ENCODE measurements around the gene KIAA0513.

KIAA0513 gene

GRCh38 chr16:85123891-85124635, 96.5 kb downstream of the KIAA0513 start:
- H3K4me3 ChIP-seq (ENCODE audit: low read length), result no peak overlapping the region
- DNase-seq (ENCODE audit: low read depth, low spot score), result no peak

GRCh38 chr16:85124636-85125346, 97.2 kb downstream of the KIAA0513 start:
- H3K4me3 ChIP-seq (ENCODE audit: low read length), result no peak overlapping the region
- DNase-seq (ENCODE audit: low read depth, low spot score), result no peak

DNA sequence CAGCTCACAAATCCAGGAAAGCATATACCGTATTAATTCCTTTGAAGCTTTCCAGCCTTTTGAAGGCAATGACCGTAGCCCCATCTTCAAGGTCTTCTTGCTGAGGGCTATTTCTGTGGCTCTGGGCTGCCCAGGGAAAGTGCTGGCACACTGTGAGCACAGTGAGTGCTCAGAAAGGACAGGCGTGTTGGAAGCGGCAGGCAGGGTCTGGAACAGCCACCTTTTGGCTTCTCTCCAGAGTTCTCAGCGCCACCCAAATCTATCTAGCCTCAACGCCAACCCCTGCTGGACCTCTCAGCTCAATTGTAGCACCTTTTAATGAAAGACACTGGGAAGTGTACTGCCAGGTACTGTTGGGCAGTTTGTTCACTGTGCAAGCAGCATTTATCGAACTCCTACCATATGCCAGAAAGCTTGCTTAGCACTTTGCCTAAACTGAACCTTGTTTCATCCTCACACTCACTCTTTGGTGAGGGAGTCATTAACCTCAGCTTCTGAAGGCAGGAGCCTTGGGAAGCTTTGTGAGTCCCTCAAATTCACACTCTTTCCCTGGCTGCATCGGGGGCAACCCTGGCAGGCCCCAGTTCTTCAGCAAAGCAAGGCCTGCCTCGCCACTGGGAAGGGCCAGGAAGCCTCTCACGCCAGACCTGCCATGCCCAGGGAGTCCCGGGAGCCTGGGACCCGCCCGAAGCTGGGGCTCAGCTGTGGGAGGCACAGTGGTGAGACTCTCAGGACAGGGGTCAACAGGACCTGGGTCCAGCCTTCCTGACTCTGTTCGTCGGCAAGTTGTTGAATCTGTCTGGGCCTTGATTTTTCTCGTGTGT, 98.2 kb downstream of the KIAA0513 start:
- no peak for DNase-seq (ENCODE audit: low read depth, low spot score)
- H3K4me3 ChIP-seq (ENCODE audit: low read length), result no peak overlapping the region

DNA sequence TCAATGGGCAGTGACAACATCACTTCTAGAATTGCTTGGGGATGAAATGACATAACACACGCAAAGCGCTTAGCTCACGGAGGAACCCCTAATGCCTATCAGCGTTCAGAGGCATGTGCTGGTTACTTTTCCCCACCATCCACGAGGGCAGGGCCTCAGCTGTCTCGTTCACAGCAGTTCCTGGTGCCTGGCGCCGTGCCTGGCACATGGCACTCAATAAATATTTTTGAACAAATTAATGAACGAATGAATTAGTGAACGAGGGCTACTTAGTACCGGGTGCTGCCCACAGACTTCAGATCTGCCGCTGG, 98.8 kb downstream of the KIAA0513 start:
- H3K4me3 ChIP-seq (ENCODE audit: low read length), result no peak overlapping the region
- DNase-seq (ENCODE audit: low read depth, low spot score), result no peak

DNA sequence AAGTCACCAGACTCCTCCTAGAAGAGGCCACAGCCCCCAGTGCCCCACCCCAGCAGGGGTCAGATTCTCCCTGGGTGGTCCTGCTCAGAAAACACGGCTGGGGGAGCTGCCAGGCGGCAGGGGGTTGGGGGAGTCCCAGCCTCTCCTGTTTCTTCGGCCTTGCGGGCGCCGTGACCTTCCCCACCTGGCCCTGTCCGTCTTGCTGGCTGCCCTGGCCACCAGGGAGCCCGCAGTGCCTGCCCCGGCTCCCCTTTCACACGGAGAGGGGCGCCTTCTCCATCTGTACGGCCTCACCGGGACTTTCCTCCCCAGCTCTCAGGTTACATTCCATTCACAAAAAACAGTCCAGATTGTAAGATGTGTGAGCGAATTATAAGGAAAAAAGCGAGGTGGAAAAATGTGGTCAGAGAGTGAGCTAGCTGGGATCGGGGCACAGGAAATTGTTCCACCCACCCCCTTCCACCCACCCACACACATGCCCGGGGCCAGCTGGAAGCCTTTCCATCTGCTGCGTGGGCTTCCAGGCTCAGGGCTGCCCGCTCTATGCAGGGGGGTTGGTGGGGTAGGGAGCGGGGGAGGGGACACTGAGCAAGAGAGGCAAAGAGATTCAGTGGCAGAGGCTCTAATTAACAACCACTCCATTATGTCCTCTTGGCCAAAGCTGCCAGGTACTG, 99.2 kb downstream of the KIAA0513 start:
- H3K4me3 ChIP-seq (ENCODE audit: low read length), result no peak overlapping the region
- DNase-seq (ENCODE audit: low read depth, low spot score), result no peak

DNA sequence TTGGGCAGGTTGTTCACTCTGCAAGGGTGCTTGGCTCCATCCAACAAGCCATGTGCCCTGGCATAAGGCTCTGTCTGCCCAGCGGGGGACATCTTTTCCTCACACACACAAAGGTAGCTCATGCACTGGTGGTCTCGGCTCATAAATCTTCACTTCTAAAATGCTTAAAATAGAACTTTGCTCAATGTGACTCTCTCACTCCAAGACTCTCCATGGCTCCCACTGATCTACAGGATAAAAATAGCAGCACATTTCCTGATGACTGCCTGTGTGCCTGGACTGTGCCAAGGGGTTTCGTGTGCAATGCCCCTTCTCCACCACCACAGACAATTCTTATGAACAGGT, 99.8 kb downstream of the KIAA0513 start:
- DNase-seq (ENCODE audit: low read depth, low spot score), result no peak
- H3K4me3 ChIP-seq (ENCODE audit: low read length), result no peak overlapping the region

DNA sequence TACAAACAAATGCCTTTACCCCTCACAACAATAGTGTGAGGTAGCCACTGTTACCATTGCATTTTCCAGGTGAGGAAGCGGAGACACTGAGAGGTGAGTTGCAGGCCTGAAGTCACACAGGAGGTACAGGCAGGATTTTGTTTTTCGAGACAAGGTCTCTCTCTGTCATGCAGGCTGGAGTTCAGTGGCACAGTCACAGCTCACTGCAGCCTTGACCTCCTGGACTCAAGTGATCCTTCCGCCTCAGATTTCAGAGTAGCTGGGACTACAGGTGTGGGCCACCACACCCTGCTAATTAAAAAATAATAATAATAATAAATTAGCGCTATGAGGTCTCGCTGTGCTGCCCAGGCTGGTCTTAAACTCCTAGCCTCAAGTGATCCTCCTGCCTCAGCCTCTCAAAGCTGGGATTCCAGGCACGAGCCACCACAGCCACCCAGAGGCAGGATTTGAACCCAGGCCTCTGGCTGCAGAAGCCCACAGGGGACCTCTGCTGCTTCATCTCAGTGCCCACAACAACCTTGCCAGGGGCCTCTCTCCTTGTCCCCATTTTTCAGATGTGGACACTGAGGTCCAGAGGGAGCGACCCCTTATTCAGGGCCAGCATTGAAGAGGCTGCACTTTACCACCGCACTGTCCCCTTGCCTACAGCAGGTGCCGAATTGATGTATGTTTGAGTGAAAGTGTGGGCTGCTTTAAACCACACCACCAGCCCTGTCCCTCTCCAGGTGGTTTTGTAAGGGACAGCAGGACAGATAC, 100.7 kb downstream of the KIAA0513 start:
- no peak for DNase-seq (ENCODE audit: low read depth, low spot score)
- H3K4me3 ChIP-seq (ENCODE audit: low read length), result no peak overlapping the region

DNA sequence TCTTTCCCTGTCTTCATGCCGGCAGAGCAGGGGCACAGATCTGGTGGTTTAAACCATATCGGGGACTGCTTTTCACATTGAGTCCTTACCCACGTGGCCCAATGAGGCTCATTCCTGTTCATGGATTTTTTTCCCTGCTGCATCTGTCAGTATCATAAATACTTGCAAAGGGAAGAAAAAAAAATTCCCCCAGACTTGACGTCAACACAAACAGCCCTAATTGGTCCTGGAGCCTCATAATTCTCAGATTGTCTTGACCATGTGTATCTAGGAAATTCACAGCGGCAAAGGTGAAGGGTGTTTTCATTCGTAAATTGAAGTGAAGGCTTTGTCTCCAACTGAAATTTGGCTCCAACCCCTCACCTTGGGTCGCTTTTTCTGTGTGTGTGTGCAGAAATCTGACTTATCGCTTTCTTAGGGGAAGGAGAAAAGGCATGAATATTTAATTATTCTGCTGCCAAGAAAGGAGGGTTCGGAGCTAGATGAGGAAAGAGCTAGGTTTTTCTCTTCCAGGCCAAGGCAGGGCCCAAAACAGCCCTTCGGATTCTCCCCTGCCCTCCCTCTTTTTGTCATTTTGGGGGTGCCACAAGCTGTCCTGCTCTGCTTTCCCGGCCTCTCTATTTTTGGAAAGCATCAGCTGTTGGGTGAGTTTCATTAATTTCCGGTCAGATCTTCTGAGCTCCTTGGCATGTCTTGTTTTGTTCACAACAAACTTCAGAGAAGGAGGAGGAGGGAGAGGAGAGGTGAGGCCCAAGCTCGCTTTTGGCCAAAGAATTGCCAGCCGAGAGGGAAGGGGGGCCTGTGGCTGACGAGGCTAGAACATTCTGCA, 102.5 kb downstream of the KIAA0513 start:
- no peak for DNase-seq (ENCODE audit: low read depth, low spot score)
- no peak overlapping the region for H3K4me3 ChIP-seq (ENCODE audit: low read length)

DNA sequence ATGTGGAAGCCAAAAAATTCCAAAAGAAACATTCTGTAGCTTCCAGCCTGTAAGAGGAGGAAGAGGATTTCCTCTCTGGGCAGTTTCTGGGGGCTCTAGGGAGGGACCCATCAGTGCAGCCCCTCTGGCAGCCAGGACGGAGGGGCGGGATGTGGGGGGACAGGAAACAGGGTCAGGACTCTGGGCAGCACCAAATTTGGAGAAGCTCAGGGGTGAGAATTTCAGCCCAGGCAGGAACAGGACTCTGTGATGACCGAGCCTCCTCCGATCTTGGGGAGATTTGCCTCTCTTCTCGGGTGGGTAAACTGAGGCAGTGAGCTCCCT, 103.1 kb downstream of the KIAA0513 start:
- DNase-seq (ENCODE audit: low read depth, low spot score), result no peak
- no peak overlapping the region for H3K4me3 ChIP-seq (ENCODE audit: low read length)

DNA sequence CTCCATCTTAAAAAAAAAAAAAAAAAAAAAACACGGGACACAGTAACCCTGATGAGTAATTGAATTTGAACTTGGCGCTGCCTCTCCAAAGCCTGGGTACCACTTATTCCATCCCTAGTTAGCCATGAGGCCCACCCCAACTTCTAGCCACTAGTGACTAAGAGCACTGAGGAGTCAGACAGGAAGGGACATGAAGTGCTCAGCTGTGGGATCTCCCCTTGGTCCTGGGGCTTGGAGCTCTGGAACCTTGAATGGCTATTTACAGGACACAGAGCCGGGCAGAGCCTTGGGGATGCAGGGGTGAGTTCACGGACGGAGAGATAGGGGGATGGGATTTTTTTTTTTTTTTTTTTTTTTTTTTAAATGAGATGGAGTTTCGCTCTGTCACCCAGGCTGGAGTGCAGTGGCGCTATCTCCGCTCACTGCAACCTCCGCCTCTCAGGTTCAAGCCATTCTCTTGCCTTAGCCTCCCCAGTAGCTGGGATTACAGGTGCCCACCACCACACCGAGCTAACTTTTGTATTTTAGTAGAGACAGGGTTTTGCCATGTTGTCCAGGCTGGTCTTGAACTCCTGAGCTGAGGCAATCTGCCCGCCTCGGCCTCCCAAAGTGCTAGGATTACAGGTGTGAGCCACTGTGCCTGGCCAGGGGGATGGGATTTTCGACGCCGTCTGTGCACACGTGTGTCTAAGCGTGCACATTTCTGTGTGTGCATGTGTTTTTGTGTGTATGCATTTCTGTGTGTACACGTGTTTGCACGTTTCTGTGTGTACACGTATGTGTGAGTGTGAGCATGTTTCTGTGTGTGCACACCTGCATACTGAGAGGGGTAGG, 105.1 kb downstream of the KIAA0513 start:
- DNase-seq (ENCODE audit: low read depth, low spot score), result no peak
- H3K4me3 ChIP-seq (ENCODE audit: low read length), result no peak overlapping the region

GRCh38 chr16:85133290-85133599, 105.7 kb downstream of the KIAA0513 start:
- DNase-seq (ENCODE audit: low read depth, low spot score), result no peak

GRCh38 chr16:85134076-85134788, 106.6 kb downstream of the KIAA0513 start:
- no peak for DNase-seq (ENCODE audit: low read depth, low spot score)
- H3K4me3 ChIP-seq (ENCODE audit: low read length), result no peak overlapping the region

More at GRCh38 chr16:85133290-85133599, 105.7 kb downstream of the KIAA0513 start:
- no peak overlapping the region for H3K4me3 ChIP-seq (ENCODE audit: low read length)

GRCh38 chr16:85134789-85135142, 107.2 kb downstream of the KIAA0513 start:
- DNase-seq (ENCODE audit: low read depth, low spot score), result no peak
- no peak overlapping the region for H3K4me3 ChIP-seq (ENCODE audit: low read length)

DNA sequence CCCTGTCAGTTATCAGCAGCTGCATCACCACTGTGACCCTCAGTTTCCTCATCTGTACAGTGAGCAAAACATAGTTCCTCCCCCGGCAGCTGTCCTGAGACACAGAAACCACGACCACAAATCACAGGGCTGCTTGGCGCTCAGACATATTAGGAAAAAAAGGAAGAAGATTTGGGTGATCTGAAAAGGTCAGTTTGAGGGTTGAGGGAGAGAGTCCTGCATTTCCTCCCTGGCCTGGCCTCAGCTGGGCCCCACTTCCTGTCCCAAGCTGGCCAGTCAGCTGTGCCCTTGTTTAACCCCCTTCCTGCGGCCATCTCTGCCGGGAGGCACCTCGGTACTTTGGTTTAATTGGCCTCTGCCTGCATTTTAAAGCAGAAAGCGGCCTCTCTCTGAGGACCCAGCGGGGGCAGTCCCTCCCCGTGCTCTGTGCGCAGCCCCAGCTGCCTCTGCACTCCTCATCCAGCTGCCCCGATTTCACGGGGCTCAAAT, 108.7 kb downstream of the KIAA0513 start:
- no peak overlapping the region for H3K4me3 ChIP-seq (ENCODE audit: low read length)

GRCh38 chr16:85136702-85137322, 109.2 kb downstream of the KIAA0513 start:
- H3K4me3 ChIP-seq (ENCODE audit: low read length), result no peak overlapping the region

More for the DNA sequence above, 108.7 kb downstream of the KIAA0513 start:
- no peak for DNase-seq (ENCODE audit: low read depth, low spot score)

DNA sequence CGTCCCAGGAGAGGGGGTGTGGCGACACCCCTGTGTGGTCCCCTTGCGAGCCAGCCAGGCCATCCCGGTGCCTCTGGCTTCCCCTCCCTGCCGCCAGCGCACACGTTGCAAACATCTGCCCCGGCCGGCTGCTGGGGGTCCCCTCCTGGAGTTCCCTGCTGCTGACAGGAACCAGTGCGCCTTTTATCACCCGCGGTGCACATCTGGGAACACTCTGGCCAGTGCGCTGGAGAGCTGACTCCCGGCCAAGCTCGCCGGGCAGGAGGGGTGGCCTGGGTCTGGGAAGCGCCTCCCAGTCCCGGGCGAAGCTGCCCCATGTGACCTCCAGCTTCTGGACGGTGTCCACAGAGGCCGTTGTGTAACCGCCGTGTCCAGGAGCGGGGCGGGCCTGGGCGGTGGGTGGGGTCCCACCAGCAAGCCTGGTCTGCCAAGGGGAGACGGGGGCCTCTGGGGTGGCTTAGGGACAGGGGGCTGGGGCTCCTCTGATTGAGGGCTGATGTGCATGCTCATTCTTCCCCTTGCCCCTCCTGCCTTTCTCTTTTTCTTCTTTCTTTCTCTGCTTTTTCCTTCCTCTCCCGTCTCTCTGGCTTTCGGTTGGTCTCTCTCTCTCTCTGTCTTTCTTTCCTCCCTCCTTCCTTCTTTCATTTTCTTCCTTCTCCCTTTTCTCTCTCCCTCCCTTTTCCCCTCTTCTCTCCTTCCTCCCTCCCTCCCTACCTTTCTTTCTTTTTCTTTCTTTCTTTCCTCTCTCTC, 109.9 kb downstream of the KIAA0513 start:
- DNase-seq (ENCODE audit: low read depth, low spot score), result no peak
- H3K4me3 ChIP-seq (ENCODE audit: low read length), result no peak overlapping the region

More at GRCh38 chr16:85136702-85137322, 109.2 kb downstream of the KIAA0513 start:
- no peak for DNase-seq (ENCODE audit: low read depth, low spot score)
